GM10266 (cell line): Measurements from ENCODE around the gene CAMK2N1.
A peak's percentile ranks its signal among the peaks of the same experiment; 100 is the strongest.

Experiments used
- DNase-seq: peaks from one replicate; pipeline ENCODE4 v3.0.0; 2012; ENCODE audit errors: extremely low spot score
- CTCF ChIP-seq: IDR thresholded peaks from 2 replicates; pipeline ENCODE4 v1.5.1; 2012; ENCODE audit warnings: mild to moderate bottlenecking, low read depth; ENCODE audit not compliant: control insufficient read depth, insufficient read depth; ENCODE audit errors: missing control alignments

The CAMK2N1 gene

GRCh38 chr1:20440785-20441200 is 45.2 kb downstream of the CAMK2N1 start:
- peak; percentile 68 for DNase-seq

GRCh38 chr1:20439282-20439681 is 46.7 kb downstream of the CAMK2N1 start:
- no peak for TF ChIP-seq CTCF
- no peak for DNase-seq

More at GRCh38 chr1:20440785-20441200, 45.2 kb downstream of the CAMK2N1 start:
- TF ChIP-seq CTCF: no peak

GRCh38 chr1:20437640-20438039 is 48.4 kb downstream of the CAMK2N1 start:
- no peak for DNase-seq

GRCh38 chr1:20432891-20433290 is 53.1 kb downstream of the CAMK2N1 start:
- TF ChIP-seq CTCF: no peak
- no peak for DNase-seq

More at GRCh38 chr1:20437640-20438039, 48.4 kb downstream of the CAMK2N1 start:
- TF ChIP-seq CTCF: no peak
